ENCODE data around the gene SNX3. TPM values are rescaled to one million over a fixed set of nuclear protein-coding genes. Genes with fewer than 3 reads are reported as not detected.
"Not testable (repeated sequence)": the region's sequence is repeated elsewhere in the genome, so short reads cannot be mapped to it uniquely, and the experiment has no call there.

Gene SNX3
- polyA plus RNA-seq, 1 donor: 284 TPM

- H3K36me3 ChIP-seq (ENCODE audit: control insufficient read depth, insufficient read depth, low read length): peaks cover 11% of the 10 kb centered on the region
- DNase-seq; H3K4me1 ChIP-seq (ENCODE audit: control insufficient read depth, insufficient read depth, low read length); H3K9me3 ChIP-seq (ENCODE audit: control insufficient read depth, low read depth, low read length); H3K4me3 ChIP-seq (ENCODE audit: low read length); H3K27me3 ChIP-seq (ENCODE audit: control insufficient read depth, insufficient read depth, low read length); H3K27ac ChIP-seq (ENCODE audit: low read length): not testable (repeated sequence)
- WGBS (ENCODE audit: insufficient coverage, low lambda C conversion rate): 100% methylated on average over 2 of the region's 7 CpGs
These were observed 15.7 kb downstream of the SNX3 start for GRCh38 chr6:108245095-108245494.

GRCh38 chr6:108243836-108244235, 17.0 kb downstream of the SNX3 start:
- H3K27ac ChIP-seq (ENCODE audit: low read length): no peak overlapping the region
- no CpG with 5 or more reads among the region's 2 CpGs for WGBS (ENCODE audit: insufficient coverage, low lambda C conversion rate)
- H3K36me3 ChIP-seq (ENCODE audit: control insufficient read depth, insufficient read depth, low read length): peaks cover 11% of the 10 kb centered on the region
- H3K27me3 ChIP-seq (ENCODE audit: control insufficient read depth, insufficient read depth, low read length): no peaks in the 10 kb centered on the region
- H3K4me3 ChIP-seq (ENCODE audit: low read length): no peak overlapping the region
- H3K4me1 ChIP-seq (ENCODE audit: control insufficient read depth, insufficient read depth, low read length): no peaks in the 10 kb centered on the region
- DNase-seq: no peak
- H3K9me3 ChIP-seq (ENCODE audit: control insufficient read depth, low read depth, low read length): no peaks in the 10 kb centered on the region

- no peak overlapping the region for H3K27ac ChIP-seq (ENCODE audit: low read length)
- H3K4me1 ChIP-seq (ENCODE audit: control insufficient read depth, insufficient read depth, low read length): no peaks in the 10 kb centered on the region
- WGBS (ENCODE audit: insufficient coverage, low lambda C conversion rate): no CpG with 5 or more reads among the region's 2 CpGs
- no peak overlapping the region for H3K4me3 ChIP-seq (ENCODE audit: low read length)
- no peaks in the 10 kb centered on the region for H3K9me3 ChIP-seq (ENCODE audit: control insufficient read depth, low read depth, low read length)
- H3K36me3 ChIP-seq (ENCODE audit: control insufficient read depth, insufficient read depth, low read length): peaks cover 17% of the 10 kb centered on the region
- no peaks in the 10 kb centered on the region for H3K27me3 ChIP-seq (ENCODE audit: control insufficient read depth, insufficient read depth, low read length)
- DNase-seq: no peak
These were observed 18.1 kb downstream of the SNX3 start for GRCh38 chr6:108242721-108243120.

- Histone ChIP-seq H3K4me3 (ENCODE audit: low read length) (no peak overlapping the region), H3K36me3 (ENCODE audit: control insufficient read depth, insufficient read depth, low read length) (peaks cover 22% of the 10 kb centered on the region), H3K27me3 (ENCODE audit: control insufficient read depth, insufficient read depth, low read length) (no peaks in the 10 kb centered on the region), H3K9me3 (ENCODE audit: control insufficient read depth, low read depth, low read length) (no peaks in the 10 kb centered on the region), H3K4me1 (ENCODE audit: control insufficient read depth, insufficient read depth, low read length) (no peaks in the 10 kb centered on the region), H3K27ac (ENCODE audit: low read length) (no peak overlapping the region)
- no CpG with 5 or more reads among the region's 2 CpGs for WGBS (ENCODE audit: insufficient coverage, low lambda C conversion rate)
- no peak for DNase-seq
These were observed 18.6 kb downstream of the SNX3 start for GRCh38 chr6:108242259-108242658.

GRCh38 chr6:108238322-108238721, 22.5 kb downstream of the SNX3 start:
- DNase-seq: no peak
- whole genome bisulfite sequencing (ENCODE audit: insufficient coverage, low lambda C conversion rate): no CpG with 5 or more reads among the region's 4 CpGs
- Histone ChIP-seq H3K9me3 (ENCODE audit: control insufficient read depth, low read depth, low read length) (no peaks in the 10 kb centered on the region), H3K4me3 (ENCODE audit: low read length) (no peak overlapping the region), H3K27me3 (ENCODE audit: control insufficient read depth, insufficient read depth, low read length) (no peaks in the 10 kb centered on the region), H3K27ac (ENCODE audit: low read length) (no peak overlapping the region), H3K36me3 (ENCODE audit: control insufficient read depth, insufficient read depth, low read length) (peaks cover 37% of the 10 kb centered on the region), H3K4me1 (ENCODE audit: control insufficient read depth, insufficient read depth, low read length) (no peaks in the 10 kb centered on the region)

- WGBS (ENCODE audit: insufficient coverage, low lambda C conversion rate): no CpG with 5 or more reads among the region's 2 CpGs
- Histone ChIP-seq H3K4me1 (ENCODE audit: control insufficient read depth, insufficient read depth, low read length) (no peaks in the 10 kb centered on the region), H3K36me3 (ENCODE audit: control insufficient read depth, insufficient read depth, low read length) (peaks cover 33% of the 10 kb centered on the region), H3K27ac (ENCODE audit: low read length) (no peak overlapping the region), H3K27me3 (ENCODE audit: control insufficient read depth, insufficient read depth, low read length) (no peaks in the 10 kb centered on the region), H3K4me3 (ENCODE audit: low read length) (no peak overlapping the region), H3K9me3 (ENCODE audit: control insufficient read depth, low read depth, low read length) (no peaks in the 10 kb centered on the region)
- no peak for DNase-seq
These were observed 24.0 kb downstream of the SNX3 start for GRCh38 chr6:108236791-108237190.

GRCh38 chr6:108235127-108235526, 25.7 kb downstream of the SNX3 start:
- no peak for DNase-seq
- no CpG with 5 or more reads among the region's 4 CpGs for WGBS (ENCODE audit: insufficient coverage, low lambda C conversion rate)
- H3K27ac ChIP-seq (ENCODE audit: low read length): no peak overlapping the region

GRCh38 chr6:108228416-108228815, 32.4 kb downstream of the SNX3 start:
- Histone ChIP-seq H3K36me3 (ENCODE audit: control insufficient read depth, insufficient read depth, low read length) (peaks cover 17% of the 10 kb centered on the region), H3K4me1 (ENCODE audit: control insufficient read depth, insufficient read depth, low read length) (no peaks in the 10 kb centered on the region), H3K27ac (ENCODE audit: low read length) (no peak overlapping the region), H3K27me3 (ENCODE audit: control insufficient read depth, insufficient read depth, low read length) (no peaks in the 10 kb centered on the region), H3K4me3 (ENCODE audit: low read length) (no peak overlapping the region), H3K9me3 (ENCODE audit: control insufficient read depth, low read depth, low read length) (no peaks in the 10 kb centered on the region)
- 100% methylated on average over 4 of the region's 8 CpGs for WGBS (ENCODE audit: insufficient coverage, low lambda C conversion rate)
- DNase-seq: no peak

More at GRCh38 chr6:108235127-108235526, 25.7 kb downstream of the SNX3 start:
- Histone ChIP-seq H3K4me3 (ENCODE audit: low read length) (no peak overlapping the region), H3K9me3 (ENCODE audit: control insufficient read depth, low read depth, low read length) (no peaks in the 10 kb centered on the region), H3K36me3 (ENCODE audit: control insufficient read depth, insufficient read depth, low read length) (peaks cover 30% of the 10 kb centered on the region), H3K4me1 (ENCODE audit: control insufficient read depth, insufficient read depth, low read length) (no peaks in the 10 kb centered on the region), H3K27me3 (ENCODE audit: control insufficient read depth, insufficient read depth, low read length) (no peaks in the 10 kb centered on the region)

GRCh38 chr6:108227290-108227689, 33.5 kb downstream of the SNX3 start:
- no peaks in the 10 kb centered on the region for H3K27me3 ChIP-seq (ENCODE audit: control insufficient read depth, insufficient read depth, low read length)
- peak in 1 of 2 donors; percentile 14 for DNase-seq
- no peaks in the 10 kb centered on the region for H3K4me1 ChIP-seq (ENCODE audit: control insufficient read depth, insufficient read depth, low read length)
- no peak overlapping the region for H3K27ac ChIP-seq (ENCODE audit: low read length)
- WGBS (ENCODE audit: insufficient coverage, low lambda C conversion rate): 92% methylated on average over 2 of the region's 3 CpGs
- peaks cover 19% of the 10 kb centered on the region for H3K36me3 ChIP-seq (ENCODE audit: control insufficient read depth, insufficient read depth, low read length)
- H3K9me3 ChIP-seq (ENCODE audit: control insufficient read depth, low read depth, low read length): no peaks in the 10 kb centered on the region
- no peak overlapping the region for H3K4me3 ChIP-seq (ENCODE audit: low read length)

- Histone ChIP-seq H3K9me3 (ENCODE audit: control insufficient read depth, low read depth, low read length) (no peaks in the 10 kb centered on the region), H3K4me1 (ENCODE audit: control insufficient read depth, insufficient read depth, low read length) (no peaks in the 10 kb centered on the region), H3K4me3 (ENCODE audit: low read length) (no peak overlapping the region), H3K36me3 (ENCODE audit: control insufficient read depth, insufficient read depth, low read length) (peaks cover 33% of the 10 kb centered on the region), H3K27ac (ENCODE audit: low read length) (no peak overlapping the region), H3K27me3 (ENCODE audit: control insufficient read depth, insufficient read depth, low read length) (no peaks in the 10 kb centered on the region)
- DNase-seq: no peak
- no CpG with 5 or more reads among the region's 1 CpG for WGBS (ENCODE audit: insufficient coverage, low lambda C conversion rate)
These were observed 38.3 kb downstream of the SNX3 start for GRCh38 chr6:108222504-108222903.

- Histone ChIP-seq H3K27me3 (ENCODE audit: control insufficient read depth, insufficient read depth, low read length) (no peaks in the 10 kb centered on the region), H3K4me1 (ENCODE audit: control insufficient read depth, insufficient read depth, low read length) (no peaks in the 10 kb centered on the region), H3K27ac (ENCODE audit: low read length) (no peak overlapping the region), H3K4me3 (ENCODE audit: low read length) (no peak overlapping the region), H3K36me3 (ENCODE audit: control insufficient read depth, insufficient read depth, low read length) (peaks cover 35% of the 10 kb centered on the region), H3K9me3 (ENCODE audit: control insufficient read depth, low read depth, low read length) (no peaks in the 10 kb centered on the region)
- WGBS (ENCODE audit: insufficient coverage, low lambda C conversion rate): 100% methylated on average over 1 of the region's 2 CpGs
- no peak for DNase-seq
These were observed 38.8 kb downstream of the SNX3 start for GRCh38 chr6:108222064-108222463.

Data from large intestine (tissue), 3 donors.